CD4-positive, alpha-beta memory T cell (primary cell): Measurements from ENCODE around the gene TOMM40. TPM values are rescaled to one million over a fixed set of nuclear protein-coding genes. Genes with fewer than 3 reads are reported as not detected.
A peak's percentile ranks its signal among the peaks of the same experiment; 100 is the strongest.
"Not testable (repeated sequence)": the region's sequence is repeated elsewhere in the genome, so short reads cannot be mapped to it uniquely, and the experiment has no call there.

Source experiments
- CTCF ChIA-PET: fragments of 350-600 bp; sonication (Branson Sonifier 250); formaldehyde crosslinking; loops from one replicate; lab custom pipeline; 2021; ENCODE audit warnings: inconsistent platforms; ENCODE audit not compliant: partially characterized antibody; lab: Charles Lee
- POLR2A ChIA-PET: fragments of 350-600 bp; sonication (Branson Sonifier 250); formaldehyde crosslinking; loops from one replicate; lab custom pipeline; 2021; ENCODE audit not compliant: partially characterized antibody; lab: Charles Lee
- DNase-seq, 5 donors: peaks; one replicate each; pipeline versions ENCODE4 v3.0.0 to v3.0.0-alpha.2; 2020 to 2022; ENCODE audit warnings: mixed read lengths in 1 of 5
- H3K27ac ChIP-seq: one replicate; pipeline ENCODE4 v1.7.0; 2013; ENCODE audit warnings: low read depth, low read length
- H3K27me3 ChIP-seq: 2 replicates; pipeline ENCODE4 v1.7.0; 2013; ENCODE audit warnings: mild to moderate bottlenecking, low read length, moderate library complexity; ENCODE audit not compliant: insufficient read depth
- H3K36me3 ChIP-seq: 2 replicates; pipeline ENCODE4 v1.7.0; 2013; ENCODE audit warnings: mild to moderate bottlenecking, low read length, moderate library complexity; ENCODE audit not compliant: insufficient read depth
- H3K4me1 ChIP-seq: 2 replicates; pipeline ENCODE4 v1.7.0; 2013; ENCODE audit warnings: mild to moderate bottlenecking, low read length, moderate library complexity; ENCODE audit not compliant: insufficient read depth
- H3K4me3 ChIP-seq, 2 donors: one replicate each; pipeline ENCODE4 v1.7.0; 2013; ENCODE audit warnings: low read length in 2 of 2, mild to moderate bottlenecking in 1 of 2
- H3K9me3 ChIP-seq, 2 donors: one replicate each; pipeline ENCODE4 v1.7.0; 2013; ENCODE audit warnings: low read length in 2 of 2, control low read depth in 1 of 2; ENCODE audit not compliant: control insufficient read depth in 1 of 2
- H3K27ac Mint-ChIP-seq, 7 donors: one replicate each; pipeline ENCODE4 v1.8.0; 2020 to 2021; ENCODE audit warnings: mixed read lengths in 7 of 7, mild to moderate bottlenecking in 6 of 7, inconsistent platforms in 3 of 7, moderate library complexity in 3 of 7
- H3K27me3 Mint-ChIP-seq, 2 donors: one replicate each; pipeline ENCODE4 v1.8.0; 2020 to 2021; ENCODE audit warnings: mixed read lengths in 2 of 2
- H3K36me3 Mint-ChIP-seq, 2 donors: one replicate each; pipeline ENCODE4 v1.8.0; 2020 to 2021; ENCODE audit warnings: mixed read lengths in 2 of 2, inconsistent platforms in 1 of 2, mild to moderate bottlenecking in 1 of 2
- H3K4me1 Mint-ChIP-seq, 4 donors: one replicate each; pipeline ENCODE4 v1.8.0; 2020 to 2021; ENCODE audit warnings: mixed read lengths in 4 of 4, mild to moderate bottlenecking in 1 of 4
- H3K4me3 Mint-ChIP-seq, 8 donors: one replicate each; pipeline ENCODE4 v1.8.0; 2020 to 2021; ENCODE audit warnings: mixed read lengths in 8 of 8, mild to moderate bottlenecking in 7 of 8, moderate library complexity in 6 of 8, inconsistent platforms in 3 of 8
- H3K9me3 Mint-ChIP-seq, 8 donors: one replicate each; pipeline ENCODE4 v1.8.0; 2020 to 2021; ENCODE audit warnings: mixed read lengths in 8 of 8, mild to moderate bottlenecking in 5 of 8, inconsistent platforms in 3 of 8, moderate library complexity in 1 of 8
- intact Hi-C: fragments of 100-400 bp; cut with micrococcal nuclease; formaldehyde crosslinking; loops from one replicate; pipeline ENCODE4 v1.15.1; 2023
- polyA plus RNA-seq, 2 donors: library from polyadenylated mRNA; unstranded; fragments of 300-500 nt; fragmentation: Illumina TruSeq; gene quantifications; one replicate each; pipeline ENCODE4 v1.2.3, GENCODE V29; 2021
- total RNA-seq, 2 experiments: library from RNA; stranded (reverse); gene quantifications; one replicate each; pipeline ENCODE4 v1.2.3, GENCODE V29; 2021

TOMM40 gene
- total and polyA plus RNA-seq, 4 experiments from 2014 or later, result 30.9 to 43.6 (median 33.7) TPM

DNA sequence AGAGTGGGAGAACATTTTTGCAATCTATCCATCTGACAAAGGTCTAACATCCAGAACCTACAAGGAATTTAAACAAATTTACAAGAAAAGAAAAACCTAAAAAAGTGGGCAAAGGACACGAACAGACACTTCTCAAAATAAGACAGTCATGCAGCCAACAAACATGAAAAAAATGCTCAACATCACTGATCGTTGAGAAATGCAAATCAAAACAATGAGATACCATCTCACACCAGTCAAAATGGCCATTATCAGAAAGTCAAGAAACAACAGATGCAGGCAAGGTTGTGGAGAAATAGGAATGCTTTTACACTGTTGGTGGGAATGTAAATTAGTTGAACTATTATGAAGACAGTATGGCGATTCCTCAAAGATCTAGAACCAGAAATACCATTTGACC is 29.5 kb upstream of the TOMM40 start:
- H3K9me3 ChIP-seq, H3K27ac Mint-ChIP-seq, H3K4me1 ChIP-seq, H3K9me3 Mint-ChIP-seq, H3K27me3 ChIP-seq, CTCF ChIA-PET, intact Hi-C loops, H3K27ac ChIP-seq, POLR2A ChIA-PET, H3K4me1 Mint-ChIP-seq, DNase-seq, H3K36me3 ChIP-seq, H3K27me3 Mint-ChIP-seq, H3K36me3 Mint-ChIP-seq, H3K4me3 Mint-ChIP-seq, H3K4me3 ChIP-seq: not testable (repeated sequence)

DNA sequence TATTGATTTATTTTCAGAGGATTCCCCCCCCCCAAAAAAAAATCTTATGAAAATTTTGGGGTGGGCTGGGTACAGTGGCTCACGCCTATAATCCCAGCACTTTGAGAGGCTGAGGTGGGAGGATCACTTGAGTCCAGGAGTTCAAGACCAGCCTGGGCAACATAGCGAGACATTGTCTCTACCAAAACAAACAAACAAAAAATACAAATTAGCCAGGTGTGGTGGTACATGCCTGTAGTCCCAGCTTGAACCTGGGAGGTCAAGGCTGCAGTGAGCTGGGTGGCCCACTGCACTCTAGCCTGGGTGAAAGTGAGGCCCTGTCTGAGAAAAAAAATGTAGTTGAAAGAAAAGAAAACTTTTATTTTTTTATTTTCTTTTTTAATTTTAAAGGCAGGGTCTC is 27.1 kb upstream of the TOMM40 start:
- no peaks in the 10 kb centered on the region for H3K9me3 ChIP-seq
- Mint-ChIP-seq H3K4me1 (no peaks in the 10 kb centered on the region), H3K27me3 (peaks cover 2 to 5% of the 10 kb centered on the region in 2 donors), H3K9me3 (peaks cover 0 to 2% (median 0%) of the 10 kb centered on the region in 8 donors), H3K4me3 (no peak overlapping the region), H3K27ac (no peak overlapping the region), H3K36me3 (no peaks in the 10 kb centered on the region)
- H3K27me3 ChIP-seq, result no peaks in the 10 kb centered on the region
- no peak for DNase-seq
- no peaks in the 10 kb centered on the region for H3K4me1 ChIP-seq
- intact Hi-C loops, result no loop called here
- ChIA-PET POLR2A (no interaction called here), CTCF (no interaction called here)
- H3K27ac ChIP-seq, result no peak overlapping the region
- H3K36me3 ChIP-seq, result no peaks in the 10 kb centered on the region
- H3K4me3 ChIP-seq, result no peak overlapping the region

DNA sequence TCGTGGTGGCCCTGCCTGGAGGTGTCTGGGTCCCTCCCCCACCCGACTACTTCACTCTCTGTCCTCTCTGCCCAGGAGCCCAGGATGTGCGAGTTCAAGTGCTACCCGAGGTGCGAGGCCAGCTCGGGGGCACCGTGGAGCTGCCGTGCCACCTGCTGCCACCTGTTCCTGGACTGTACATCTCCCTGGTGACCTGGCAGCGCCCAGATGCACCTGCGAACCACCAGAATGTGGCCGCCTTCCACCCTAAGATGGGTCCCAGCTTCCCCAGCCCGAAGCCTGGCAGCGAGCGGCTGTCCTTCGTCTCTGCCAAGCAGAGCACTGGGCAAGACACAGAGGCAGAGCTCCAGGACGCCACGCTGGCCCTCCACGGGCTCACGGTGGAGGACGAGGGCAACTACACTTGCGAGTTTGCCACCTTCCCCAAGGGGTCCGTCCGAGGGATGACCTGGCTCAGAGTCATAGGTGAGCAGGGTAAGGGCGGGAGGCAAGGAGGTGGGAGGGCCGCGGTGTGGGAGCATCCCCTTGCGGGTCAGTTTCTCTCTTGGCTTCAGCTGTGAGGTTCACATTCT is 25.8 kb upstream of the TOMM40 start:
- intact Hi-C loops, result no loop called here
- no peaks in the 10 kb centered on the region for H3K9me3 Mint-ChIP-seq
- ChIA-PET CTCF (no interaction called here), POLR2A (no interaction called here)
- no peak overlapping the region for H3K27ac Mint-ChIP-seq
- peaks cover 0 to 2% of the 10 kb centered on the region in 2 donors for H3K27me3 Mint-ChIP-seq
- H3K27me3 ChIP-seq, result no peaks in the 10 kb centered on the region
- no peak overlapping the region for H3K4me3 Mint-ChIP-seq
- H3K4me1 ChIP-seq, result no peaks in the 10 kb centered on the region
- no peaks in the 10 kb centered on the region for H3K36me3 ChIP-seq
- H3K4me1 Mint-ChIP-seq, result no peaks in the 10 kb centered on the region
- H3K4me3 ChIP-seq, result no peak overlapping the region
- no peak for DNase-seq
- H3K27ac ChIP-seq, result no peak overlapping the region
- H3K36me3 Mint-ChIP-seq, result no peaks in the 10 kb centered on the region
- no peaks in the 10 kb centered on the region for H3K9me3 ChIP-seq

DNA sequence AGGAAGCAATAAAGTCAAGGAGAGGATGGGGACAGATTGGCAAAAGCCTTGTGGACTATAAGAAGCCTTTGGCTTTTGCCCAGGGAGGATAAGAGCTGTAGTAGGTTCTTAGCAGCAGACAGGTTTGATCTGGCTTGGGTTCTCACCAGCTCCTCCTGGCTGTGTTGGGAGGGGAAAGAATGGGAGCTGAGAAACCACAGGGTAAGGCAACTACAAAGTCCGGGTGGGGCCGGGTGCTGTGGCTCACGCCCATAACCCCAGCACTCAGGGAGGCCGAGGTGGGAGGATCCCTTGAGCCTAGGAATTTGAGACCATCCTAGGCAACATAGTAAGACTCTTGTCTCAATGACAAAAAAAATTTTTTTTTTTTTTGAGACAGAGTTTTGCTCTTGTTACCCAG is 24.4 kb upstream of the TOMM40 start:
- intact Hi-C loops, result no loop called here
- CTCF ChIA-PET, result no interaction called here
- Mint-ChIP-seq H3K27ac (no peak overlapping the region), H3K4me3 (no peak overlapping the region), H3K4me1 (no peaks in the 10 kb centered on the region), H3K27me3 (peaks cover 0 to 2% of the 10 kb centered on the region in 2 donors), H3K9me3 (no peaks in the 10 kb centered on the region), H3K36me3 (no peaks in the 10 kb centered on the region)
- Histone ChIP-seq H3K27ac (no peak overlapping the region), H3K4me1 (no peaks in the 10 kb centered on the region), H3K4me3 (no peak overlapping the region), H3K36me3 (no peaks in the 10 kb centered on the region), H3K27me3 (no peaks in the 10 kb centered on the region), H3K9me3 (no peaks in the 10 kb centered on the region)
- POLR2A ChIA-PET, result no interaction called here
- no peak for DNase-seq

DNA sequence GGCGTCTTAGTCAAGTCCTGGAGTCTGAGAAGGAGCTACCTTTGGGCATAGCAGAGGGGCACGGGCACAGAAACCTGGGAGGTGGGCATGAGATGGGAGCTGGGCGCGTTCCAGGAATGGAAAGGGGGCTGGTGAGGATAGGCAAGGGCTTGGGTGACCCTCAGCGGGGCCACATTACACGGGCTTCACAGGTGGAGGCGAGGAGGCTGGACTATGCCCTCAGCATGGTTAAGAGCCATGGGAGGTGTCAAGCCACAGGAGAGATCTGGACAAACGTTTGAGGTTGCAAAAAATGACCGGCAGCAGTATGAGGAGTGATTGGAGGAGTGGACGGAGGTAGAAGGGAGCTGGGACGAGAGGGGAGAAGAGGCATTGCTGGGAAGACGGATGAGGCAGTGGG is 23.5 kb upstream of the TOMM40 start:
- POLR2A ChIA-PET, result no interaction called here
- H3K27me3 ChIP-seq, result no peaks in the 10 kb centered on the region
- no peak for DNase-seq
- Mint-ChIP-seq H3K4me1 (no peaks in the 10 kb centered on the region), H3K27me3 (peaks cover 0 to 2% of the 10 kb centered on the region in 2 donors), H3K9me3 (no peaks in the 10 kb centered on the region), H3K4me3 (no peak overlapping the region), H3K36me3 (no peaks in the 10 kb centered on the region), H3K27ac (no peak overlapping the region)
- H3K36me3 ChIP-seq, result no peaks in the 10 kb centered on the region
- H3K4me1 ChIP-seq, result no peaks in the 10 kb centered on the region
- H3K4me3 ChIP-seq, result no peak overlapping the region
- H3K9me3 ChIP-seq, result no peaks in the 10 kb centered on the region
- CTCF ChIA-PET, result no interaction called here
- intact Hi-C loops, result no loop called here
- H3K27ac ChIP-seq, result no peak overlapping the region

DNA sequence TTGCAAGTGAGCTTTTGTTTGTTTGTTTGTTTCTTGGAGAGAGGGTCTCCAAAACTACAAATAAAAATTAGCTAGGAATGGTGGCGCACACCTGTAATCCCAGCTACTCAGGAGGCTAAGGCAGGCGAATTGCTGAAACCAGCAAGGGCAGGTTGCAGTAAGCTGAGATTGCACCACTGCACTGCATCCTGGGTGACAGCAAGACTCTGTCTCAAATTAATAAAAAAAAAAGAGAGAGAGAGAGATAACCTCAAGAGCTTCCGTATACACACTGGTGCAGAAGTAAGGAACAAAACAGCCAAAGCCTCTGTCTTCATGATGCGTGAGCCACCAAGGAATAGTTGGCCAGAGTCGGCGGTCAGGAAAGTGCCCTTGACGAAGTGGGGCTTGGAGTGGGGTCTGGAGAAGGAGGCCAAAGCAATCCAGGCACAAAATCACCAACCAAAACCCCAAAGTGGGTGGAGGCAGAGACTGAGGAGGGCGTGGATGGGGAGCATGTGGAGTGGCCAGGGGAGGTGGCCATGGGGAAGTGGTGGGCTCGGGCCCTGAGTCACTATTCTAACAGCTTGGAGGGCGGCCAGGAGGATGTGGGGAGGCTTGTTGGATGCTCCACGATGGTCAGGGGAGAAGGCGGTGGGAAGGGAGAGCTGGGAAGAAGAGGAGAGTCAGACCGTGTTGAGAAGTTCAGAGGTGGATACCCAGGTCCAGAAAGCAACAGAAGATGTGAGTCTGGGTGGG is 21.2 kb upstream of the TOMM40 start:
- Histone ChIP-seq H3K27ac (no peak overlapping the region), H3K4me3 (no peak overlapping the region), H3K36me3 (no peaks in the 10 kb centered on the region), H3K4me1 (no peaks in the 10 kb centered on the region), H3K27me3 (no peaks in the 10 kb centered on the region), H3K9me3 (no peaks in the 10 kb centered on the region)
- Mint-ChIP-seq H3K27me3 (peaks cover 0 to 2% of the 10 kb centered on the region in 2 donors), H3K27ac (peak overlapping the region in 1 of 7 donors; percentile 72), H3K4me1 (no peaks in the 10 kb centered on the region), H3K36me3 (no peaks in the 10 kb centered on the region), H3K9me3 (no peaks in the 10 kb centered on the region), H3K4me3 (no peak overlapping the region)
- no peak for DNase-seq
- intact Hi-C loops, result no loop called here
- POLR2A ChIA-PET, result no interaction called here
- CTCF ChIA-PET, result interaction anchor here (0.7 kb wide), 1 partner anchor 42 kb away, joined by 3 read pairs; no protein-coding TSS in a partner anchor

DNA sequence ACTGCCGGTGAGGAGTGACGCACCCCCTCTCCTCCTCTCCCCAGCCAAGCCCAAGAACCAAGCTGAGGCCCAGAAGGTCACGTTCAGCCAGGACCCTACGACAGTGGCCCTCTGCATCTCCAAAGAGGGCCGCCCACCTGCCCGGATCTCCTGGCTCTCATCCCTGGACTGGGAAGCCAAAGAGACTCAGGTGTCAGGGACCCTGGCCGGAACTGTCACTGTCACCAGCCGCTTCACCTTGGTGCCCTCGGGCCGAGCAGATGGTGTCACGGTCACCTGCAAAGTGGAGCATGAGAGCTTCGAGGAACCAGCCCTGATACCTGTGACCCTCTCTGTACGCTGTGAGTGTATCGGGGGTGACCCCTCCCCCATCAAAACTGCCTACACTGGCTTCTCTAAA is 19.2 kb upstream of the TOMM40 start:
- Histone ChIP-seq H3K4me3 (no peak overlapping the region), H3K9me3 (no peaks in the 10 kb centered on the region), H3K4me1 (no peaks in the 10 kb centered on the region), H3K27me3 (no peaks in the 10 kb centered on the region), H3K36me3 (no peaks in the 10 kb centered on the region), H3K27ac (no peak overlapping the region)
- no peak for DNase-seq
- no peaks in the 10 kb centered on the region for H3K9me3 Mint-ChIP-seq
- no peaks in the 10 kb centered on the region for H3K36me3 Mint-ChIP-seq
- no peaks in the 10 kb centered on the region for H3K27me3 Mint-ChIP-seq
- intact Hi-C loops, result no loop called here
- no peak overlapping the region for H3K27ac Mint-ChIP-seq
- H3K4me3 Mint-ChIP-seq, result no peak overlapping the region
- POLR2A ChIA-PET, result no interaction called here
- CTCF ChIA-PET, result no interaction called here
- H3K4me1 Mint-ChIP-seq, result peaks cover under 1 to 9% (median 5%) of the 10 kb centered on the region in 4 donors
